ENCODE data around the gene GPR153.

GPR153 gene

DNA sequence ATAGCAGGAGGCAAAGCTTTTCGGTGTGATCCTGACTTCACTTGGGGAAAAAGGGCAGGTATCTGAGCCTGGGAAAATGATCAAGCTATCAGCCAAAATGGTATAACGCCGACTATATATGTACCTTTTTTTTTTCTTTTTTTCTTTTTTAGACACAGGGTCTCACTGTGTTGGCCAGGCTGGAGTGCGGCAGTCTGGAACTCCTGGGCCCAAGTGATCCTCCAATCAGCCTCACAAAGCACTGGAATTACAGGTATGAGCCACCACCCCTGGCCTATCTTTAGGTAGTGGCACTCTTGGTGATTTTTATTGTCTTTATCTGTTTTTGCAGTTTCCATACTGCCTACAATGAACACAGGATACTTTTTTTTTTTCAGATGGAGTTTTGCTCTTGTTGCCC is 23.8 kb downstream of the GPR153 start:
- no peak for DNase-seq (ENCODE audit: low read depth, low spot score)
- ChIA-PET POLR2A (no interaction called here), CTCF (interaction anchor here (0.6 to 4.9 kb wide), 6 partner anchors 9 to 121 kb away, joined by 3 to 65 read pairs (median 4); partner anchors contain the start of gene HES3)
- TF ChIP-seq CTCF (IDR thresholded peaks at IDR 0.05; ENCODE audit: insufficient read depth, low read length, missing control alignments): no peak
- H3K4me3 ChIP-seq (ENCODE audit: low read depth, low read length): no peak overlapping the region

- peak overlapping the region; percentile 73 for H3K4me3 ChIP-seq (ENCODE audit: low read depth, low read length)
- CTCF ChIA-PET: interaction anchor here (0.9 to 4.9 kb wide), 6 partner anchors 10 to 31 kb away, joined by 3 to 65 read pairs (median 6); partner anchors contain the start of gene HES3
These were observed 25.6 kb downstream of the GPR153 start for GRCh38 chr1:6235296-6235677.

DNA sequence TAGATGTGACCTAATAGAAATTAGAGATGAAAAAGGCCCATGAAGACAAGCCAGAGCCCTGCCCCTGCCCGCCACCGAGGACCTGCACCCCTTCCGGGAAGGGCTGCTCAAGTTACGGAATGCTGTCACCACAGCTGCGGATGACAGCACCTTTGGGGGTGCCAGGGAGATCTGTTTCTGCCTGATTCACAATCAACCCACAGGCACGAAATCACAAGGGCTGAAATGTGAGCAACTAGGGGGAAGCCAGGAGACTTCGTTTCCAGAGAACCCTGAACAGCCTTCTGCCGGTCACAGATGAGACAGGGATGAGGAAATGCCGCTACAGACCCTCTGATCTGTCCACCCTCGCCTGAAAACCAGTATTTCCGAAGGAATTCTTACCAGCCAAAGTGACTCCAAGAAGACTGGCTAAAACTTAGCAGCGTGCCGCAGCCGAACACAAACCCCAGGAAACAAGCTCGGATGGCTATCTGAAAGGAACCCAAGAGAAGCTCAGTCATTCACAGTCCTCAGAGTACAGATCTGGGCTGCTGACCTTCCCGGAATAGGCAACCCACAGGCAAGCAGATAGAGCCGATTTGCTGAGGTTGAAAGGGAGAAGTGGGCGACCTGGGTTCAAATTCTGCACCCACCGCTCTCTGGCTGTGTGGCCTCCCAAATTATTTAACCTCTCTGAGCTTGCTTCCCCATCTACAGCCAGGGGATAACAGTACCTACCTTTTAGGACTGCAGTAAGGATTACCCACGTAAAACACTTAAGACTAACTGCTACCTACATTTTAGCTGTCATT is 26.2 kb downstream of the GPR153 start:
- CTCF ChIA-PET: interaction anchor here (0.9 to 4.9 kb wide), 6 partner anchors 9 to 30 kb away, joined by 3 to 65 read pairs (median 6); partner anchors contain the start of gene HES3
- peak overlapping the region; percentile 73 for H3K4me3 ChIP-seq (ENCODE audit: low read depth, low read length)
- POLR2A ChIA-PET: no interaction called here
- no peak for DNase-seq (ENCODE audit: low read depth, low spot score)
- no peak for TF ChIP-seq CTCF (IDR thresholded peaks at IDR 0.05; ENCODE audit: insufficient read depth, low read length, missing control alignments)

More at GRCh38 chr1:6235296-6235677, 25.6 kb downstream of the GPR153 start:
- no peak for TF ChIP-seq CTCF (IDR thresholded peaks at IDR 0.05; ENCODE audit: insufficient read depth, low read length, missing control alignments)
- POLR2A ChIA-PET: interaction anchor here (1.0 kb wide), 1 partner anchor 19 kb away, joined by 3 read pairs; no protein-coding TSS in a partner anchor
- no peak for DNase-seq (ENCODE audit: low read depth, low spot score)

GRCh38 chr1:6233376-6233775 is 27.5 kb downstream of the GPR153 start:
- DNase-seq (ENCODE audit: low read depth, low spot score): no peak
- TF ChIP-seq CTCF (IDR thresholded peaks at IDR 0.05; ENCODE audit: insufficient read depth, low read length, missing control alignments): no peak
- H3K4me3 ChIP-seq (ENCODE audit: low read depth, low read length): no peak overlapping the region
- POLR2A ChIA-PET: no interaction called here
- CTCF ChIA-PET: interaction anchor here (4.0 kb wide), 1 partner anchor 28 kb away, joined by 25 read pairs; the partner anchor contains the start of gene RNF207

DNA sequence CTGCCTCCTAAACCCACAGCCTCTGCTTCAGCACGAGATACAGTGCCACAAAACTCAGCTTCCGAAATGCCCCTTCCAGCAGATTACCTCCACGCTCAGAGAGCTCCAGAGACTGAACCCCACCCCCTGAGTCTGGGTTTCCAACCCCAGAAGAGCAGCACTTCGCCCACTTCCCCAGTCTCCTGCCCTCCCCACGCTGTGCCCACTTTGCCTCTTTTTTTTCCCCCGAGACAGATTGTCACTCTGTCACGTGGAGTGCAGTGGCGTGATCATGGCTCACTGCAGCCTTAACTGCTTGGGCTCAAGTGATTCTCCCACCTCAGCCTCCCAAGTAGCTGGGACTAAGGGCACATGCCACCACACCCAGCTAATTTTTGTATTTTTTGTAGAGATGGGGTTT is 35.2 kb downstream of the GPR153 start:
- no peak for TF ChIP-seq CTCF (IDR thresholded peaks at IDR 0.05; ENCODE audit: insufficient read depth, low read length, missing control alignments)
- CTCF ChIA-PET: interaction anchor here (0.7 to 7.3 kb wide), 5 partner anchors 9 to 21 kb away, joined by 3 to 62 read pairs (median 5); partner anchors contain the start of gene RNF207
- POLR2A ChIA-PET: no interaction called here
- H3K4me3 ChIP-seq (ENCODE audit: low read depth, low read length): no peak overlapping the region
- no peak for DNase-seq (ENCODE audit: low read depth, low spot score)

DNA sequence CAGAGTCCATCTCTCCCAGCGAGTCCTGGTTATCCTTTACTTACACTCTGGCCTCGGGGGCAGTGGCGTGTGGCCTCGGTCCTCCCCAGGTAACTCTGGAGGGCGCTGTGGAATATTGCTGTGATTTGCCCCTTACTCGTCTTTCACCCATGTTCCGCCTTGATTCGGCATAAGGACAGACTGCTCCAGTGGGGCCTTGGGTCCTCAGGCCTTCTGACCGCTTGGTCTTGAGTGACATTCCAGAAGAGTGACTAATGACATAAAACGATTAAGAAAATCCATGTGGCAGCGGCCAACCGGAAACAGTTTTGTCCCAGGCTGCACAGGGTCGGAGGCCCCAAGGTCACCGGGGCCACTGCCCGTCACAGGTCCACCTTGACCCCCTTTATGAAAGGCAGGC is 36.2 kb downstream of the GPR153 start:
- no peak for DNase-seq (ENCODE audit: low read depth, low spot score)
- TF ChIP-seq CTCF (IDR thresholded peaks at IDR 0.05; ENCODE audit: insufficient read depth, low read length, missing control alignments): no peak
- CTCF ChIA-PET: interaction anchor here (1.0 to 7.3 kb wide), 2 partner anchors 10 to 17 kb away, joined by 3 to 62 read pairs; partner anchors contain the start of gene RNF207
- no peak overlapping the region for H3K4me3 ChIP-seq (ENCODE audit: low read depth, low read length)
- POLR2A ChIA-PET: no interaction called here

All from AG04449 (cell line).